Endometrium (tissue), 2 donors: Measurements from ENCODE around the gene ASB18.

ENCODE experiments used
- FAIRE-seq: peaks from 2 replicates; lab custom pipeline; 2012; peaks lifted over from hg19 to GRCh38; lab: Jason Lieb, UNC
- donor health status: control.
- donor health status: control.

Gene ASB18

DNA sequence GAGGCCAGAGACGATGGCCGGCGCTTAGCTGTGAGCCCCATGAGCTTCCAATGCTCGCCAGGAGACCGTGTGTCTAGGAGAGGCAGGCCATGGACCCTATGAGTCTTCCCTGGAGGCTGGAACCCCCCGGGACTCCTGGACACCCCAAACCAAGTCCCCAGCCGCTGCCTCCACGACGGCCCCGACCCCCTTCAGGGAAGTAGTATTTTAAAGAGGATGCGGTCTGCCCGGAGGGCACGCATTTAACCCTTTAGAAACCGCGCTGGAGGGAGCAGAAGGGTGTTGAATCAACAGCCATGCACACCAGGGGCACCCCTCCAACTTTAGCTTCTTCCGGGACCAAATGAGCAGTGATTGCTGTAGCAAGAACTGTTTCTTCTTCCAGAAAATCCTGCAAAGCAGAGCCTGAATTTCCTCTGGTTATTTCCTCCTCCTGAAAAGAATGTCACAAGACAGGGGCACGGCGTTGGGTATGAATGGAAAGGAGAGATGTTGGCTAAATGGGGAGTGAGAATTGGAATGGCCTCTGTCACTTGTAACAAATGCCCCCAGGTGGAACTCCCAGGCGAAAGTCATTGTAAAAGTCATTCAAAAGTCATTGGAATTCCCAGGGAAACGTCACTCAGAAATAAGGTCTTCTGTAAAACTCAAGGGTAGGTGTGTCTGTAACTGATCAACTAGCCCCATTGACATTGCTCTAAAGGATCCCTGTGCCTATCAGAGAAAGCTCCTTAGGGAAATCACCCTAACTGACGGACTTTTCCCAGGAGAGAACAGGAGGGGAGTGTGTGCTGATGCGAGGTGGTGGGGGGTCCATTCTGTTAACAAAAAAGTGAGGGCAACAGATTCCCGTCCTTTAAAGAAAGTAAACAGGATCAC is 90.2 kb downstream of the ASB18 start:
- FAIRE-seq: no peak

DNA sequence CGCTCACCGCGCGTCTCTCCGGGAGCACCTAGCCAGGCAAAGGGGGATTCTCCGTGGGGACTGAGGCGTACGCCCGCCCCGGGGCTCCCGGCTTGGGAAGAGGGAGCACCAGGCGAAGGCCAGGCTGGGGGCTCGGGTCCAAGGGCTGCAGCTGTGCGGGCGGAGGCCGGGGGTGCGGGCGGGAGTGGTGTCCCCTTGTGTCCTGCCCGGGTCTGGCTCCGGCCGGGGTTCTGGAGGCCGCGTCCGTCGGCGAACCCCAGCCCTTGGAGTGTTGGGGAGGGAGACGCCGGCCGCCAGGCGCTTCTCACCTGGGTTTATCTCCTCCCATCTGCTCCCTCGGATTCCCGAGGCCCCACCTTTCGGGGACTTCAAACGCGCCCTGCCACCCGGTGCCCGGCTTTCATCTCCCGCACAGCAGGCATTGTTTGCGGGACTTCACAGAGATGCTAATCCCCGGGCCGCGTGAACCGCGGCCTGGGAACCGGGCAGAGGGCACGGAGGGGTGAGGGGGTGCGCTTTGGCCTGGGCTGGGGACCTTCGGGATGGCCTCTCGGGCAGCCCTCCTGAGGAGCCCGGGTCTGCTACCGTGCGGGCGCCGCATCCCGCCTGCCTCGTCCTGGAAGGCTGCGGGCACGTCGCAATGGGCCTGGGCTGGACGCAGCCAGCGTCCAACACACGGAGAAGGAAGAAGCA is 91.0 kb downstream of the ASB18 start:
- no peak for FAIRE-seq

DNA sequence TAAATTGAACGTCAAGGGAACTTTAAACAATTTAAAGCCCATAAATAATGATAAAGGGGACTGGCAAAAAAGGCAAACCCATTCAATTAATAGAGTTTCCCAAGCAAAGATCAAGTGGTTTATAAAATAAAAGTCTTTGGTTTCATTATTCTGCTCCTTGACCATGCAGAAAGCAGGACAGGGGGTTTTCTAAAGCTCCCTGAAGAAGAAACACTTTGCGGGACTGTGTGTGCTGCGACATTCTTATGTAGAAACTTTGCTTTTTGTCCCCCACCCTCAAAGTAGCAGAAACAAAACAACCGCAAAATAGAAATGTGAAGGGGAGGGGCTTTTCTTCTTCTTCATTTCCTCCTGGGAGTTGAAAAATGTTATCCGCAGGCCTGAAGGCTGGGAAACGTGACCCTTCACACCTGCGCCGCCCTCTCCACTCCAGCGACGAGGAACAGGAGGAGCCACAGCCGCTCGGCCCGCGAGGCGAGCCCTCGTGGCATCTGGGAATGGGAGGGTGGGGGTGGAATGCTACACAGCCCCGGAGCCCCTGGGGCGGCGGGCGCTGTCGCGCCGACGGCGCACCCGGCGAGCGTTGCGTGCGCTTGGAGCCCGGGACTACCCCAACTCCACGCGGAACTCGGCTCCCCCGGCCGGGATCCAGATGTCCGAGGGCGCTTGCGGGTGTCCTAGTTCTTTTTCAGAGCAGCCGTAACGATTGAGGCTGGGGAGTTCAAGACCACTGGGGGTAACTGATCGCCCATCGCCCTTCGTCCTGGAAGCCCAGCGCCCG is 91.8 kb downstream of the ASB18 start:
- FAIRE-seq: no peak

DNA sequence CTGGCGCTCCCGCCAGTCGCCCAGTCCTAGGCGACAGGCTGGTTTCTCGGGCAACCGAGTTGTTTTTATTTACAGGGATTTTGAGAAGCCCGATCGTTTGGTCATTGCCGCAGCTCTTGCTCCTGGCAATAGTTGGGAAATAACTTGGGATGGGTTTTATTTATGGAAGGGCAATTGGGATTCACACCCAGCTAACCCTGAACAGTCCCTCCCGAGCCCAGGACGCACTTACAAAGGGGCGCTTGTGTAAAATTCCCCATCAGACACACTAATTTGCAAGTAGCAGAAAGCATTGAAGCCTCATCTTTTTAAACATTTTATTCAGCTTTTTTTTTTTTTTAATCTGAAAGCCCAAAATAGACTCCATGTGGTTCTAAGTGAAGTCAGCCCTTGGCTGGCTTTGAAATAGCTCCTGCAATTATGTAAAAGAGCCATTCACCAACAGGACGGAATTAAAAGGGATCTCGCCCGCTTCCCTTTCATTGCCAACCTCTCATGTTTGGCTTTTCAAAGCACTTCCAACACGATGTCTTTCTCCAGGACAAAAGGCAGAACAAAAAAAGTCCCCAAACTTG is 92.4 kb downstream of the ASB18 start:
- no peak for FAIRE-seq

DNA sequence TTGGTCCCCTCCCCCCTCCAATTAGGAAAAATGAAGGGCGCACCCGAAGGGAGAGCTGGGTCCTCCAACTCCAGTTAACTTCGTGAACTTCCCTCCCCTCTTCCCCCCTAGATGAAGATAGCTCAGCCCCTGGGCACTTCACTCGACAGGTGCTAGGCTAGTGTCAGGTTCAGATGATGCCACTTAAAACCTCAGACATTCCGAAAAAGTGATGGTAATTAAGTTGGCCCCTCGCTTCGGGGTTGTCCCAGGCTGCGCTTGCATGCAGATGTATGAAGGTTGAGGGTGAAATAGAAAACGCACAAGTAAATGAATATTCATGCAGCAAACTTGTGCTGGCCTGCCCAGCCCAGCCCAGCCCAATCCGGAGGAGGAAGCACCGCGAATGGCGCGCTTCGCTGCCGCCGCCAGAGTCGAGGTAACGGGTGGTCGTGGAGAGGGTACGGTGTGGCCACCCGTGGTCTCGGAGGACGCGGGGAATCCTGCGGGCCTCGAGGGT is 93.0 kb downstream of the ASB18 start:
- FAIRE-seq: no peak

DNA sequence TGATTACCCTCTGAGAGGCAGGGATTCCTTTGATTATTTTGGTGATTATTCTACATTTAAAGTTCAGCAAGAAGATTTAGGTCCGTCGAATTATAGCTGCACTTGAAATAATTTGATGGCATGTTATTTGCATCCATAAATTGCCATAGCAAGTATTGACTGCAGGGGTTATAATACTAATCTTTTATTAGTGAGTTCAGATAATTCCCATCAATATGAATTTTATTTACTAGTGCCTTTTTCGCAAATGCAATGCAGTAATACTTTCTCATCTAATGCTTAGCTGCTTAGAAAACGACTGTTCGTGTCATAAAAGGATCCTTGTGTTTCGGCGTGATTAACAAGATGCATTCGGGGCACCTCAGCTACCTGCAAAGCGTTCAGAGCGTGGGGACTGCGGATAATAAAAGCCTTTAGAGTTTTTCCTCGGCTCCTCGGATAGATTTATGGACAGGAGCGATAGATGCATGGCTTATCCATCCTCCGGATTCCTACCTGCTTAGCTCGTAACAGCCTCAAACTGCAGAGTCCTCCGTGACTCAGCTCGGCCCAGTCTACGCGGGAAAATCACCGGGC is 93.5 kb downstream of the ASB18 start:
- no peak for FAIRE-seq

DNA sequence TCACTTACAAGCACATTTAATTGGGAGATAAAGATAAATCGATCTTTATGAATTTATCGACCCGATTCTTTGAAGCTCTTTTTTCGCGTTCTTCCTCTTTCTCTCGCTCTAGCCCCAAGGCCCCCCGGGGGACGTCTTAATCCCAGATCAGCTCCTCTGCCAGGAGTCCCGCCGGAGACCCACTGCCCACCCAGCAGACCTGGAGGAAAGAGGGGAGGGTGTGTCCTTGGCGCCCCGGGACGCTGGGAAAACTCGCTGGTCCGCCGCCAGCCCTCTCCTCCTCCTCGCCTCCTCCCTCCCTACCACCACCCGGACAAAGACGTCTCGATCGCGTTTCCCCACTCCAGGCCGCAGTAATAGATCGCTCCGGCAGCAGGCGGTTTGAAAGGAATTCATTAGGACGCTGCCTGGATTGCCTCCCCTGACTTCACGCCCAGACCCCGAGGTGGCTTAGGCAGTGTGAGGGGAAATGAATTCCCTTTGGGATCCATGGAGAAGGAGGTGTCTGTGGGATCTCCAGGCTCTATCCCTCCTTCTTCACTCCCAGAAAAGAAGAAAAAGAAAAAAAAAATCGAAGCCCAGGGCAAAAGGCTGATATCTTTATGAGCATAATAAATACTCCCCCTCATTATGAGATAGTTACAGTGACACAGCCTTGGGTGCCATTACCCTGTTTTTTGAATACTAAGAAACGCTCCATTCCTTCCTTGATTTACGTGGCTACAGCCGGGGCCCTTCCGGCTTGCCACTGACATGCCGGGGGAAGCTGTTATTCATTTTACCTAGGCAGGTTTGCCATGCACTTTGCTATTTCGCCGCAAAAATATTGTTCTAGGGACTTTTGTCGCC is 94.2 kb downstream of the ASB18 start:
- FAIRE-seq: no peak

DNA sequence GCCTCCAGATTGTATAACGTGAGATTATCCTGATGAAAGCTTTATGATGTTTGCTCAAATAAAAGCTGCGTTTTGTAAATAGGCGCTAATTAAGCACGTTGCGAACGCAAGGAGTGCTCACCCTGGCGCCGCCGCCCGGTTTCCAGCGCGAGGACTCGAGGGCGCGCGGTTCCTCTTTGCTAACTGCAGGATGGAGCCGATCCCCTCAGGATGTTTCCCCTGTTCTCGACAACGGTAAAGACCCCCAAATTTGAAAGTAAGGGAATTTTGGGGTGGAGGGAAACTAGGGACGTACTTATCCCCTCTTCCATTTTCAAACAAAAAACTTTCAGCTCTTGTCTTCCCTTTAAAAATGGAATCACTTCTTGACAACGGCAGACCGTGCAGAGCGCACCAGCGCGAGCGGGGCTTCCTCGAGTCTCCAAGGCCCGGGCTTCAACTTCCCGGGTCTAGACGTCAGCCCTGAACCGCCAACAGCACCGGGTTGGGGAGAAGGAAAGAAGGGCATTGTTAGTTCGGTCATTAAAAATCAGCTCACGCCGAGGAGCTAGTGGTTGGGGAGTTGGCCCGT is 95.0 kb downstream of the ASB18 start:
- no peak for FAIRE-seq

DNA sequence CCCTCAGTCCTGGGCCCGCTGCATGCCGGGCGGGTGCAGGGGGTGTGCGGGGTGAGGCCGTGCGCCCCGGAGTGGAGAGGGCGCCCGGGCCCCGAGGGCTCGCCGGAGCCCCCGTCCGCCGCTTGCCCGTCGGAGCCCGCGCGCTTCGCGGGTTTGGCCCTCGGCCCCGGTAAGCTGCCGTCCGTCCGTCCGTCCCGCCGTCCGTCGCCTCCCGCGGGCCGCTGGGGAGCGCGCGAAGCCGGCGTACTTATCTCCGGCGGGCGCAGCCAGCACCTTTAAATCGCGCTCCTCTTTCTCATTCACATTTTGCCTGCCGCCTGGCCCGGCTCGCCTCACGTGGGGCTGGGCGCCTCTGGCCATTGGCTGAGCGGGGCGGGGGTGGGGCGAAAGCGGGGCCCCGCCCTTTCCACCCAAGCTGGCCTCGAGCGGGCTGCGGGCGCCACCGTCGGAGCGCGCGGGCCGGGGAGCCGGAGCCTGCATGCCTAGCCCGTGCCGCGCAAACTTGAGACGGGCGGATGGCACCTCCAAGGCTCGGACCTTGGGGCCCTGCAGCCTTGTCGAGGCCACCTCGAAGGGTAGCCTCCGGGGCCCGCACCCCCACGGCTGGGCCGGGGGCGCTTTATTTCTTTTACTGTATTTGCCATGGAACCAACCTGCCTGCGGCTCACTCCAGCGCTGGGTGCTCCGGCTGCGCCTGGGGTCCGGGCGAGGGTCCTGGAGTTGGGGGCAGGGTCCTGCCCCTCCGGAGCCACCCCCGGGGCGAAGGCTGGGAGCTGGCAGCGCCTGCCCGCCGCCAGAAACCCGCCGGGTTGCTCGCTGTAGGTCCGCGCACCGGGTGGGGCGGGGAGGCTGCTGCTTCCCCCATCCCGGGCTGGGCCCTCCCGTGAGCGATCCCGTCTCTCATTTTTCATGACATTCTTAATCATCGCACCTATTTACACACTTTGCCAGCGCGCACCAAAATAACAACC is 95.8 kb downstream of the ASB18 start, which contains the start of gene GBX2:
Gene GBX2 (minus strand): TSS at position 277 of the 971 bp plus-strand sequence. CDS start 415 bp downstream, outside the sequence.
- no peak for FAIRE-seq

DNA sequence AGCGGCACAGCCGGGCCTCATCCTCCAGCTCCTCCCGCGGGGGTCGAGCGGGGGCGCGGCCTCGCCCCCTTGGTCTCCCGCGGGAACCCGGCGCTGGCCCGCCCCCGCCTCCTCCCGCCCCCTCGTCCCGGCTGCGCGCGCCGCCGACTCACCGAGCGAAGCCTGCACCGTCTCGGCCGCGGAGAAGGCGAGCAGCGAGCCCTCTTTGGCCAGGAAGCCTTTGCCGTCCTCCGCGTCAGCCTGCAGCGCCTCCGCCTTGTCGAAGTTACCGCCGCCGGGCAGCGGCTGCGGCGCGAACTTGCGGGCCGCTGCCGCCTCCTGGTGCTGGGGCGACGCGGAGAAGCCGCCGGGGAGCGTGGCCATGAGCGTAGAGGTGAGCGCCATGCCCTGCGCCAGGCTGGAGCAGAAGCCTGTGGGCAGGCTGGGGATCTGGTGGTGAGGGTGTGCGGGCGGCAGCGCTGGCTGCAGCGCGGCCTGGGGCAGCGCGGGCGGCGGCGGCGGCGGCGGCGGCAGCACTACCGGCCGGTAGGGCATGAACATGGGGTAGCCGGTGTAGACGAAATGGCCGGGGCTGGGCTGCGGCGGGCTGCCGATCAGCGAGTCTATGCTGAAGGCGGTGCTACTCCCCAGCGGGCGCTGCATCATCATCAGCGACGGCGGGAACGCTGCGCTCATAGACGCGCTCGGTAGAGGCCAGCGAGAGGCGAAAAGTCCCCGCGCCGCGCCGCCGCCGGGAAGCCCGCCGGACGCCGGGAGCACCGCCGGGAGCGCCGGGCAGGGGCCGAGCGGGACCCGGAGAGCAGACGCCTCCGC is 96.7 kb downstream of the ASB18 start:
- FAIRE-seq: no peak

DNA sequence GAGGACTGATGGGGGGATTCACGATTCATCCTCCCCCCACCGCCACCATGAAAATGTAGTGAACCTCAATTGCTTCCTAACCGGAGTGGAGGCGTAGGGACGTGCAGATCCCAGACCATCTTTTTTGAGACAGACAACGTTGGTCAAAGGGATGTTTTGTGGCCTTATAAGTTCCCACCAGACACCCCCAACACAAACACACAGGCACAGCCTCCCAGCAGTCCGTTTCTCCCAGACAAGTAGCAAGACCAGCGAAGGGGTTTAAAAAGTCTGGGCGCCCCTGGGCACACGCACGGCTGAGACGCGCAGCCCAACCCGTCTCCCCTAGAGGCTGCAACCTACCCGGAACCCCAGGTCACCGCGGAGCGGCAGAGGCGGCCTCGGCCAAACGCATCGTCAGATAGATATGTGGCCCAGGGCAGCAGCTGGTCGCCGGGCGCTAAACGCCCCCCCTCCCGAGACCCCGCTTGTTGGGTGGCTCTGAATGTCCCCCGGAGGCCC is 97.4 kb downstream of the ASB18 start:
- FAIRE-seq: no peak

DNA sequence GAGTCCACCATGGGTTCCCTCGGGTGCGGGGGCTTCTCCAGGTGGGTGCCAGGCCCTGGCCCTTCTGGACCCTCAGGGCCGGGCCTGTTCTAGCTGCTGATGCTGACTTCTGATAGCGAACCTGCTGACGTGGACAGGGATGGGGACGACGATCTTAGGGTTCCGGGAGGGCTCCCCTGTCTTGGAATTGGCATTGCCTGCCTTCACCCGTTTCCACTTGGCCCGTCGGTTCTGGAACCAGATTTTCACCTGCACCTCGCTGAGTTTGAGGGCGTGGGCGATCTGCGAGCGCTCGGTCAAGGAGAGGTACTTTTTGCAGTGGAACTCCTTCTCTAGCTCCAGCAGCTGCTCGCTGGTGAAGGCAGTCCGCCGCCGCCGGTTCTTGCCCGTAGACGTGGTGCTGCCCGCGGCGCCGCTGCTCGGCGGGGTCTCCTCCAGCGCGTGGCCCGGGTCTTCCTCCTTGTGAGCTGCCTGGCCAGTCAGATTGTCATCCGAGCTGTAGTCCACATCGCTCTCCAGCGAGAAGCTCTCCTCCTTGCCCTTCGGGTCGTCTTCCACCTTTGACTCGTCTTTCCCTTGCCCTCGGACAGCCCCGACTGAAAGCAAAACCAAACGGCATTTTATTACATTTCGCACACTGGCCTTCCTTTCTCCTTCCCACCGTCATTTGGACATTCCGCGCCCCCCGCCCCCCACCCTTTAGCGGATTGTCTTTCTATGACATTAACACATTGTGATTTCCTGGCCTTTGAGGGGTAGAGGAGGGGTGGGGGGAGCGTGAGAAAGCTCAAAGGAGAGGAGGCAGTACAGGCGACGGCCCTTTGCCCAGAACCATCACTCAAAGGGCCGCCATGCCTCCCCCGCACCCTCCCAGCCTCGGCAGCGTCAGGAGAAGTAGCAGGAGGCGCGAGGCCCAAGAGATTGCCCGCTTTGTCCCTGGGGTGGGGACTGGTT is 98.1 kb downstream of the ASB18 start:
- no peak for FAIRE-seq

DNA sequence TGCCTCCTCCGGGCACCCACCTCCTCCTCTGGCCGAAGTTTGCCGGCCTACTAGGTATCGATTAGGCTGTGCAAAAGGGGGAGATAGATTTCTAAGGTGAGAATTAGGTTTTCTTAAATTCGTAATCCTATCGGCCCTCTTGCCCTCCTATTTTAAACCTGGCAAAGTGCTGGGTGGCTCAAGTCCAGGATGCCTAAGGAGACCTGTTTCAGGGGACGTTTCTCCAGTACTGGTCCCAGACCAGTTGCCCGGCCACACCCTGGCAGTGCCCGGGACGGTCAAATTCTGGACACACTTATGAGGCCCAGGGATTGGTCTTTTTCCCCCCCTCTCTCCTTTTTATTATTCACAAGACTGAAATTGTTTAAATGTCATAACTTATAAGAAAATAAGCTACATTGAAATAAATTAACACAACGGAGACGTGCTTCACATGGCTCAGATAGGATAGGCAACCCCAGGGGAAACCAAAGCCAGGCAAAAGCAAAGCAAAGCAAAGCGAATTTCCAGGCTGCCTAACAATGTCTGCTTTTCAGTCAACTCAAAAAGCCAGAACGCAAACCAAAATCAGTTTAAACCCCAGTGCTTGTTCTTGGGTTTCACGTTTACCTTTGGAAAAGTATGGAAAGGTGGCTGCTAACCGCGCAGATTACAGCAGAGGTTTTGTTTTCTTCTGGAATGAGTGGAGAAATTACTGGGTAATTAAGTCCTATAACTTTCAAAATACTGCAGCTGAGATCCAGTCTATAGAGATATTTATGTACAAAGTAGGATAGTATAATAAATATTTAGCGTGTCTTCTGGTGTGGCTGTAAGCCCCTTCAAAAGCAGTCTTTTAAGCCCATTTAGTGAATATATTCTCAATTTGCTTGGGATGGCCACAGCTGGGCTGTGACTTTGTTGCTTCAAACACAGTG is 99.0 kb downstream of the ASB18 start:
- FAIRE-seq: no peak

DNA sequence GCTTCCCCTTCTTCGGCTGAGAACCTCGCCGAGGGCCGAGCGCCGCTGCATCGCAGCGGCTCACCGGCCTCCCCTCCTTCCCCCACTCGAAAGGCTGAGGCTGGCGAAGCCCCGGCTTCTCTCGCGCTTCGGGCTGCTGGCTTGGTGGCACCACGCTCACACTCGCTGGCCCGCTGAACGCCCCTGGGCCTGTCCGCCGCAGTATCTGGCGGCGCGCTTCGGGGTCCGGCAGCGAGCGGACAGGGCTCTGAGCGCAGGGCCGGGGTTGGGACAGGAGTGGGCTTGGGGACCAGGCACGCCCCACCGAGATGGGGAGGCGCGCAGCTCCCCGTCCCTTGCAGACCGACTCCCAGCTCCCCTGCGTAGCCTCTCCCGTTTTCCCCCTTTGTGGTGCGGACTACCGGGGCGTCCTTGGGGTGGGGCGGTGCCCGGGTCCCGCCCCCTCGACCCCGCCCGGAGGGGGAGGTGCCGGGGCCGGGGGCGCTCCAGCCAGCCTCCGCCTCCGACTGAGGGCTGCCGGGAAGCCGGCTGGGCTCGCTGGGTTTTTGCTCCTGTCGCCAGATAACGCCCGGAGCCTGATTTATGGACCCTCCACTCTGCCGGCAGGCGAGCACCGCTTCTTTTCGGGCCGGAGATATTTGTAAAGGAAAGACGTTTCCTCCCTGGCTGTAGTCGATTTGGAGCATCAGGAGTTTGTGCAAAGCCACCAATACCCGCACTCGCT is 99.8 kb downstream of the ASB18 start:
- FAIRE-seq: no peak
